Hepatocyte (in vitro differentiated cells): ENCODE results near the gene FIBP. TPM values are rescaled to one million over a fixed set of nuclear protein-coding genes. Genes with fewer than 3 reads are reported as not detected.

Experiments
- DNase-seq: peaks from one replicate; pipeline ENCODE4 v3.0.0-alpha.2; 2016; ENCODE audit warnings: low spot score
- H2AFZ ChIP-seq: fragments of 200-600 bp; sonication (generic); 2 replicates; pipeline ENCODE4 v1.6.0; 2016; ENCODE audit warnings: antibody characterized with exemption, mild to moderate bottlenecking
- H3K27ac ChIP-seq: fragments of 200-600 bp; sonication (generic); 2 replicates; pipeline ENCODE4 v1.5.1; 2016; ENCODE audit warnings: mild to moderate bottlenecking
- H3K27me3 ChIP-seq: fragments of 200-600 bp; sonication (generic); 2 replicates; pipeline ENCODE4 v1.6.1; 2016
- H3K36me3 ChIP-seq: fragments of 200-600 bp; sonication (generic); replicated peaks from 2 replicates; pipeline ENCODE4 v1.5.1; 2016; ENCODE audit warnings: low read depth; ENCODE audit not compliant: insufficient read depth
- H3K4me1 ChIP-seq: fragments of 200-600 bp; sonication (generic); 2 replicates; pipeline ENCODE4 v1.5.1; 2016; ENCODE audit warnings: mild to moderate bottlenecking, moderate library complexity; ENCODE audit not compliant: insufficient read depth
- H3K4me2 ChIP-seq: fragments of 200-600 bp; sonication (generic); 2 replicates; pipeline ENCODE4 v1.6.0; 2016
- H3K4me3 ChIP-seq: fragments of 200-600 bp; sonication (generic); 2 replicates; pipeline ENCODE4 v1.5.1; 2016; ENCODE audit warnings: mild to moderate bottlenecking
- H3K79me2 ChIP-seq: fragments of 200-600 bp; sonication (generic); 2 replicates; pipeline ENCODE4 v1.6.0; 2017; ENCODE audit warnings: mild to moderate bottlenecking
- H3K9me2 ChIP-seq: fragments of 200-600 bp; sonication (generic); replicated peaks from 2 replicates; pipeline ENCODE4 v1.6.0; 2017; ENCODE audit warnings: mild to moderate bottlenecking; ENCODE audit not compliant: insufficient read depth
- H3K9me3 ChIP-seq: fragments of 200-600 bp; sonication (generic); 2 replicates; pipeline ENCODE4 v1.5.1; 2016; ENCODE audit warnings: low read depth, mild to moderate bottlenecking
- H4K20me1 ChIP-seq: fragments of 200-600 bp; sonication (generic); 2 replicates; pipeline ENCODE4 v1.6.0; 2016; ENCODE audit warnings: mild to moderate bottlenecking; ENCODE audit not compliant: insufficient read depth, poor library complexity, severe bottlenecking
- CTCF ChIP-seq: fragments of 200-600 bp; sonication (generic); IDR thresholded peaks from 2 replicates; pipeline ENCODE4 v1.5.1; 2016; ENCODE audit warnings: antibody characterized with exemption, mild to moderate bottlenecking; ENCODE audit not compliant: poor library complexity
- EZH2 ChIP-seq: fragments of 200-600 bp; sonication (generic); IDR thresholded peaks from 2 replicates; pipeline ENCODE4 v1.6.1; 2016; ENCODE audit warnings: antibody characterized with exemption, mild to moderate bottlenecking, borderline replicate concordance
- EZH2phosphoT487 ChIP-seq: fragments of 200-600 bp; sonication (generic); IDR thresholded peaks from one replicate; pipeline ENCODE4 v1.6.1; 2018; ENCODE audit warnings: antibody characterized with exemption, mild to moderate bottlenecking, low read depth, moderate library complexity; ENCODE audit not compliant: unreplicated experiment, severe bottlenecking
- WGBS: methylation state at CpG from one replicate; pipeline ENCODE4 v1.1.6; 2016; ENCODE audit warnings: low lambda C conversion rate; ENCODE audit errors: missing lambda C conversion rate; 5-methylcytosine and 5-hydroxymethylcytosine counted together
- polyA plus RNA-seq: library from polyadenylated mRNA; unstranded; fragments of >200 nt; fragmentation: Nextera tagmentation; extraction: Ambion mirVana; gene quantifications from 2 replicates; pipeline ENCODE4 v1.2.1, GENCODE V29; 2016
- total RNA-seq: library from RNA; depleted of rRNA; stranded (reverse); fragments of >200 nt; gene quantifications from 2 replicates; pipeline ENCODE4 v1.2.3, GENCODE V29; 2014

The FIBP gene
- total and polyA plus RNA-seq, 2 experiments from 2014 or later = 74.9 to 93.6 TPM

- H3K9me2 ChIP-seq = no peaks in the 10 kb centered on the region
- no peak for DNase-seq
- no peaks in the 10 kb centered on the region for H3K36me3 ChIP-seq
Measured at GRCh38 chr11:65859812-65860277, 28.4 kb downstream of the FIBP start.

GRCh38 chr11:65859095-65859811, 29.0 kb downstream of the FIBP start:
- Histone ChIP-seq H4K20me1 (peaks cover 31% of the 10 kb centered on the region), H3K27ac (peak overlapping the region; percentile 97), H3K9me3 (no peaks in the 10 kb centered on the region), H3K36me3 (no peaks in the 10 kb centered on the region), H3K79me2 (peaks cover 54% of the 10 kb centered on the region), H3K4me2 (peak overlapping the region; percentile 90), H3K27me3 (no peaks in the 10 kb centered on the region), H2AFZ (peak overlapping the region; percentile 34), H3K4me1 (peaks cover 25% of the 10 kb centered on the region), H3K4me3 (peak overlapping the region; percentile 41), H3K9me2 (no peaks in the 10 kb centered on the region)
- TF ChIP-seq CTCF (peak; percentile 16), EZH2 (no peak)
- peak; percentile 100 for DNase-seq
- WGBS = 2% methylated on average over 44 of the region's 46 CpGs

More at GRCh38 chr11:65859812-65860277, 28.4 kb downstream of the FIBP start:
- WGBS = 5% methylated on average over 16 of the region's 16 CpGs
- peaks cover 49% of the 10 kb centered on the region for H3K79me2 ChIP-seq
- no peaks in the 10 kb centered on the region for H3K9me3 ChIP-seq
- H3K27me3 ChIP-seq = no peaks in the 10 kb centered on the region
- H2AFZ ChIP-seq = peak overlapping the region; percentile 34
- H3K4me1 ChIP-seq = peaks cover 20% of the 10 kb centered on the region
- H3K4me3 ChIP-seq = peak overlapping the region; percentile 30
- H3K27ac ChIP-seq = peak overlapping the region; percentile 97
- peak overlapping the region; percentile 90 for H3K4me2 ChIP-seq
- TF ChIP-seq CTCF (no peak), EZH2 (no peak), EZH2phosphoT487 (no peak)
- H4K20me1 ChIP-seq = peaks cover 25% of the 10 kb centered on the region

GRCh38 chr11:65858681-65859087, 29.6 kb downstream of the FIBP start:
- H3K27ac ChIP-seq = peak overlapping the region; percentile 97
- peaks cover 28% of the 10 kb centered on the region for H3K4me1 ChIP-seq
- 2% methylated on average over 10 of the region's 10 CpGs for WGBS
- TF ChIP-seq EZH2 (no peak), EZH2phosphoT487 (no peak)
- no peaks in the 10 kb centered on the region for H3K36me3 ChIP-seq
- H3K79me2 ChIP-seq = peaks cover 54% of the 10 kb centered on the region
- H3K4me3 ChIP-seq = peak overlapping the region; percentile 41
- H3K27me3 ChIP-seq = no peaks in the 10 kb centered on the region
- H4K20me1 ChIP-seq = peaks cover 31% of the 10 kb centered on the region
- no peak for DNase-seq
- no peaks in the 10 kb centered on the region for H3K9me3 ChIP-seq
- H3K4me2 ChIP-seq = peak overlapping the region; percentile 90
- H2AFZ ChIP-seq = peak overlapping the region; percentile 22
- no peaks in the 10 kb centered on the region for H3K9me2 ChIP-seq

GRCh38 chr11:65857853-65858680, 30.2 kb downstream of the FIBP start, which contains the start of gene CFL1:
Gene CFL1 (minus strand): TSS chr11:65858180. CDS start chr11:65858099, 81 bp downstream.
- peak within 1 kb of the TSS; percentile 92 for H3K4me2 ChIP-seq
- no peaks in the 10 kb centered on the region for H3K9me3 ChIP-seq
- H3K9me2 ChIP-seq = no peaks in the 10 kb centered on the region
- H3K27me3 ChIP-seq = no peaks in the 10 kb centered on the region
- H3K4me3 ChIP-seq = peak within 1 kb of the TSS; percentile 95
- peaks cover 59% of the 10 kb centered on the region for H3K79me2 ChIP-seq
- no peaks in the 10 kb centered on the region for H3K36me3 ChIP-seq
- TF ChIP-seq EZH2 (no peak), EZH2phosphoT487 (no peak), CTCF (no peak)
- peak; percentile 99 for DNase-seq
- H3K4me1 ChIP-seq = peaks cover 34% of the 10 kb centered on the region
- peak within 1 kb of the TSS; percentile 26 for H2AFZ ChIP-seq
- WGBS = 1% methylated on average over 70 of the region's 92 CpGs
- H4K20me1 ChIP-seq = peaks cover 35% of the 10 kb centered on the region
- peak within 1 kb of the TSS; percentile 99 for H3K27ac ChIP-seq
